Dedifferentiated amniotic fluid mesenchymal stem cell (primary cell): Measurements from ENCODE around the gene LRRC46.

Source experiments
- DNase-seq: peaks from one replicate; pipeline ENCODE4 v3.0.0-alpha.2; 2016; ENCODE audit errors: extremely low spot score

LRRC46 gene

GRCh38 chr17:47808830-47809480, 22.5 kb upstream of the LRRC46 start:
- no peak for DNase-seq

GRCh38 chr17:47810200-47810821, 21.2 kb upstream of the LRRC46 start:
- peak; percentile 54 for DNase-seq

- DNase-seq, result no peak
These were observed 20.4 kb upstream of the LRRC46 start for GRCh38 chr17:47810901-47811635.

- no peak for DNase-seq
These were observed 19.8 kb upstream of the LRRC46 start for GRCh38 chr17:47811709-47812108.

- no peak for DNase-seq
These were observed 19.1 kb upstream of the LRRC46 start for GRCh38 chr17:47812146-47812920.

- DNase-seq, result no peak
These were observed 18.4 kb upstream of the LRRC46 start for GRCh38 chr17:47813077-47813476.

- DNase-seq, result no peak
These were observed 17.9 kb upstream of the LRRC46 start for GRCh38 chr17:47813512-47814031.

- no peak for DNase-seq
These were observed 16.2 kb upstream of the LRRC46 start for GRCh38 chr17:47815106-47815918.

GRCh38 chr17:47816111-47816735, 15.2 kb upstream of the LRRC46 start:
- DNase-seq, result no peak

- DNase-seq, result no peak
These were observed 14.5 kb upstream of the LRRC46 start for GRCh38 chr17:47816947-47817346.

- DNase-seq, result no peak
These were observed 13.3 kb upstream of the LRRC46 start for GRCh38 chr17:47818002-47818695.

GRCh38 chr17:47819475-47819874, 12.0 kb upstream of the LRRC46 start:
- DNase-seq, result no peak

GRCh38 chr17:47820033-47820789, 11.3 kb upstream of the LRRC46 start:
- DNase-seq, result no peak

- DNase-seq, result no peak
These were observed 10.4 kb upstream of the LRRC46 start for GRCh38 chr17:47821031-47821423.

GRCh38 chr17:47821424-47822391, 9.8 kb upstream of the LRRC46 start, which contains the start of gene OSBPL7:
TSS of gene OSBPL7 (minus strand) at chr17:47821794. CDS start at chr17:47820278, 1,516 bp downstream.
- peak; percentile 51 for DNase-seq

GRCh38 chr17:47822785-47823184, 8.7 kb upstream of the LRRC46 start:
- DNase-seq, result no peak

GRCh38 chr17:47823519-47823918, 8.0 kb upstream of the LRRC46 start:
- no peak for DNase-seq

GRCh38 chr17:47829870-47830269, 1.6 kb upstream of the LRRC46 start:
- no peak for DNase-seq
